Amygdala (tissue), 56 donors: ENCODE data around the gene TSPAN12.

ENCODE experiments used
- DNase-seq, 56 donors: peaks; one replicate each; lab custom pipeline; 2025; lab: John Stamatoyannopoulos, UW

Gene TSPAN12

DNA sequence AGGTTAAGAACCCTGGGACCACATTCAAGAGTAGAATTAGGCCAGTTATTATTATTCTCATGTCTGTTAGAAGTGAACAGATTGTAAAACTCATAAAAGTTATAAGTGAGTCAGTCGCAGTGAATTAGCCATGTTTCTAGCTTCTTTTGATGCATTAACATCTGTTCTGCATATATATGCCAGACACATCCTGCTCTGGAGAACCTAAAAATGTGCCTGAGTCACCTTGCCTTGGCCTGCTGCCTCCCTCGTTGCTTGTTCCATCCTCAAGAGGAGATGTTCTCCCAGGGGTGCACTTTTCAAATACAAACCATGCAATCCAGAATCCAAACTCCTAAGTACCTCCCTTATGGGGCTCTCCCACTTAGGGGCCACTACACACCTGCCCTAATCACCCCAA, 14.8 kb downstream of the TSPAN12 start:
- DNase-seq, result no peak

DNA sequence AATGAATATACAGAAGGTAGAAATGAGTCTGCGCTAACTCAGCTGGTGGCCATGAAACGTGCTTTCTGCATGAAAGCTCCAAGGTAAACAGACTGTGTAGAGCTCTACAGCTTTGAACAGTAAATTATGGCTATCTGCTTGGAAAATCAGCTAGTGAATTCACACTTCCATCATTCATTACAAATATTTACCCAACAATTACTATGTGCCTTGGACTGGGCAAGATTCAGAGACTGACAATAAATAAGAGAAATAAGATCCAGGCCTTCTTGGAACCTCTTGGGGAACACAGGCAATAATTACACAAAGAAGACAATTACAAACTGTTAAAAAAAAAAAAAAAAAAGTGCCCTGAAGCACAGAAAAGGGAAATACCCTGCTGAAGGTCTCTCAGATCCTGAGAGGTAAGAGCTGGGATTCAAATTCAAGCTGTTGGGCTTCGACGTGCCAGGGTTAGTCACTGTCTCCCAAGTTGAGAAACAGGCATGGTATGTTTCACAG, 15.8 kb downstream of the TSPAN12 start:
- DNase-seq, result no peak

DNA sequence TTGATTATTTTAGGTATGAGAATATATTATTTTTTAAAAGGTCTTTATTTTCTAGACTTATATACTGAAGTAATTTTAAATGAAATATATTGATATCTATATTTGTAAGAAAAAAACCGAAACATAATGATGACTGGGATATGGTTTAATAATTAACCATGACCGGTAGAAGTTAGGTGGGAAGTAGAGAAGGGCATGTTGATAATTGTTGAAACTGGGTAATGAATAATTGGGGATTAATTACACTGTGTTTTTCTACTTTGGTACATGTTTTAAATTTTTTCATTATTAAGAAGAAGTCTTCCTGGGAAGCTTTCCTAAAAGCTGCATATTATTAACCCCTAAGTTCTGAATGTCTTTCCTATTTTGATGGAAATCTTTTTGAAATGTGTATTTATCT, 16.3 kb downstream of the TSPAN12 start:
- DNase-seq, result no peak

DNA sequence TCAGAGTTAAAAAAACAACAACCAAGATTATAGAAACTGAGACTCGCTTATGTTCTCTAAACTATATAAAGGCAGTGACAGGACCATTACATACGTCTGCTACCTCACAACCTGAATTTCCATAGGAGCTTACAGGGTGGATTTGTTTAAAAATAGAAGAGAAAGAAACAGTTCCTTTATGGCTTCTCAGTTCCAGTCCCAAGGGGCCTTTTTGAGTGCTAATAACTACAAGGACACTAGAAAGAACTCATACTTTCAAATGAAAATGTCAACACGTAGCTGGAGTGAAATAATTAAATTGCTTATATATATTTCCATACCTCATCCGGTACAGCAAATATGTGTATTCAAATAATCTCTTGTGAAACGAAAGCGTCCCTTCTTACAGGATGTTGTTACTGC, 19.7 kb downstream of the TSPAN12 start:
- no peak for DNase-seq

DNA sequence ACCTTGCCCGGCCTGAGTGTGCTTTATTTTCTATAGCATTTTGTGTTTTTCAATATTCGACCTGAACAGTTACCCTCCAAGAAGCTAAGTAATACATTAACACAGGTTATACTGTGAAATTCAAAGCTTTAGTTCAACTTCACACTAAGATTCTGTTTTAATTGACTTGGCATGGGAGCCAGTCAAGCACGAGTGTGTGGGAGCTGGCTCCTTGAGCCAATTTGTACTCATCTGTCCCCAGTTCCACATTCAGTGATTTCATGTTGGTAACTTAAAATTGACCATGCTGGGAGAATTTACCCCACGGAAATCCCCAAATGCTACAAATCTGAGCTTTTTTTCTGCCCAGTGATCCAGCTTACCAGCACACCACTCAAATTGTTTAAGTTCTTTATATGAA, 20.3 kb downstream of the TSPAN12 start:
- no peak for DNase-seq

DNA sequence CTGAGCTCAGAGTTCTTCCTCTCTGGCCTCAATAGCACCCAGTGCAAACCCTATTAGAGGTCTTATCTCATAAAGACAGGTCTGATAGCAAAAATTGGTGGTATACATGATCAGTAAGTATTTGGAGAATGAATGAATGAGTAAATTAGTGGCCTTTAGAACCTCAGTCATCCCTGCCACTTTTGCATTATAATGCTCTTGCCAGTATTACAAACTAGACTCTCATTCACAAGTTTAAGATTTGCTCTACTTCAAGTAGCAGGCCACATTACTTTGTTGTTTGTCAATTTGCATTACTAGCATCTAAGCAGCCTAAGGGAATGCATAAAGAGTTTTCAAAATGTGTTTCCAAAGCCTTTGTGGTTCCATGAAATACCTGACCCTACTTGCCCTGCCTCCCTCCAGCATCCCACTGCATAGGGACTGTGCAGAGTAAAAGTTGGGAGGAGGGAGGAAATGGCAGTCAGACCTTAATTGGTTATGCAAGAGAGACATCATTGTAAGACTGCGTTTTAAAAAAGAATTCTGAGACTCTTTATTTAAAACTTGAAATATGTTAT, 21.3 kb downstream of the TSPAN12 start:
- DNase-seq, result no peak

DNA sequence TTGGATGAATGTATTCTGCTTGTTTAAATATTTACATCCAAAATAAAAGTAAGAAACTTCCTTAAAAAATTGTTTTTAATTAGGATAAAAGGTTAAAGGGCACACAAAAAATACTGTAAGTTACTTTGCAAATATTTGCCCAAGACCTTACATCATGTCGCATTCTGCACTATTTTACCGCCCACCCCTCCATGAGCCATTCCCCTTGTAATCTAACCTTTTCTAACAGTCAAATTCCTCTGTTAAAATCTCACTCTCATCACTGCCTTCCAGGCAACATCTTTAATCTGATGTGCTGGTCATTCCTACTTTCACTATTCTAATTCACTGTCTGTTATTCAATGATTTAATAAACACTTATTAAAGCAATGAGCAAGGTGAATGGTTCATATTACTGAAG, 23.2 kb downstream of the TSPAN12 start:
- no peak for DNase-seq

DNA sequence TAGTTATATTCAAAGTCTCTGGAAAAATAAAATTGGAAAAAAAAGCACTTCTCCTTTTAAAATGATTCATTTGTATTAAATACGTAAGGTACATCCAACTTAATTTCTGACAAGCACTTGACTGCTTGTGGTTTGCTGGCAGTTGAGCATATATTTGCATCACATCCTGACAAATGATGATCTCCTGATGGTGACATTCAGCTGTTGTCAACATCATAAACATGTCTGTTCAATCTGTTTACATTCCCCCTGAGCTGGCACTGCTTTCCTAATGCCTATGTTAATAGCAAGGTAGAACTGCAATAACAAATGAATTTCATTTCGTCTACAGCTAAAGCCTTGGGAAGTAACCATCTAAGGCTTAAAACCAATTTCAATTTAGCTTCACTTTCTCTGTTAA, 24.4 kb downstream of the TSPAN12 start:
- no peak for DNase-seq

DNA sequence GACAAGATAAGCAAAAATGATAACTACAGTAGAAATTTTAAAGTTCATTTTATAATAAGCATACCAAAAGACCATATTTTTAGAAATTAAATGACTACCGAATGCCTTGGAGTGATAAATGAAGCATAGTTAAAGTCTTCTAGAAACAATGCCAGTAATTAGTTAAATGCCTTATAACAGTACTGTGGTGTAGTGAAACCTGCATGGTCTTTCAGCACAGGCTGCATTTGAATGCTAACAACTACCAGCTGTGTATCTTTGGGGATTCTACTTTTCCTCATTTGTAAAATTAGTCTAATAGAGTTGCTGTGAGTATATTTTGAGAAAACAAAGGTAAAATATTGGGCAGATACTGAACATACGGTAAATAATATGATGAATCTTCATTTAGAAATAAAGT, 25.1 kb downstream of the TSPAN12 start:
- DNase-seq, result no peak

DNA sequence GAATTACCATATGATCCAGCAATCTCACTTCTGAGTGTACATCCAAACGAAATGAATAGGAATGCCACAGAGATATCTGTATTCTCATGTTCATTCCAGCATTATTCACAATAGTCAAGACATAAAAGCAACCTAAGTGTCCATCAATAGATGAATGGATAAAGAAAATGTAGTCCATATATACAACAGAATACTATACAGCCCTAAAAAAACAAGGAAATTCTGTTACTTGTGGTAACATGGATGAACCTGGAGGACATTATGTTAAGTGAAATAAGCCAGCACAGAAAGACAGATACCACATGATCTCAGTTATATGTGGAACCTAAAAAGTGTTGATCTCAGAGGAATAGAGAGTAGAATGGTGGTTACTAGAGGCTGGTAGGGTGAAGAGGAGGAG, 26.7 kb downstream of the TSPAN12 start:
- DNase-seq, result no peak

DNA sequence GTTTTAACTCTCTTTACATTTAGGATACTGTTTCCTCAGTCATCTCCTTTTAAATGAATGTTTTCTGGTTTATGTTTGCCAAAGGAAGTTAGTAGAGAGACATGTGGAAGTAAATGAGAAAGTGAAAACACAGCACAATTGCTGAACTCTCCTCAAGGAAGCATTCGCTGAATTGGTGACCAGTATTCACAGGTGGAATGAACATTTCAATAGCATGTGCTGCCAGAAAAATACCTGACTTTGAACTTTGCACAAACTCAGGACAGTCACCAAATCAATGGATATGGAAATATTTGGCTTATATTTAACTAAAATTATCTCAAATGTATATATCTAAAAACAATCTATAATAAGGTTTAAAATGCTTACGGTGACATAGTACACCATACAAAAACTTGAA, 28.5 kb downstream of the TSPAN12 start:
- no peak for DNase-seq

DNA sequence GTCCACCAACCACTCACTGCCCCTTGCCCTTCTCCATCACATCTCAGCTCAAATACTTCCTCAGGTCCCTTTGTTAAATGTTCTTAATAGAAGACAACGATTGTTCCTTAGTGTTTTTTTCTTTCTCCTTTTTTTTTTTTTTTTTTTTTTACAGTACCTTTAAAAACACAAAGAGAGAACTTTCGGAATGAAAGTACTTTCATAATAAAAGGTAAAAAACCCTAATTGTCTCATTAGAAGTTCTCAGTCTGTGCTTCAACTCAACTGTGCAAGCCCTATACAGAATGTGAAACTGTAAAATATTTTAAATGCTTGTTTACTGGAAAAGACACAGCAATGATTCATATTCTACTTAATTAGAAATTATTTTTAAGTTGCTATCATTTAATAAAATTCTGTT, 29.4 kb downstream of the TSPAN12 start:
- DNase-seq, result no peak

DNA sequence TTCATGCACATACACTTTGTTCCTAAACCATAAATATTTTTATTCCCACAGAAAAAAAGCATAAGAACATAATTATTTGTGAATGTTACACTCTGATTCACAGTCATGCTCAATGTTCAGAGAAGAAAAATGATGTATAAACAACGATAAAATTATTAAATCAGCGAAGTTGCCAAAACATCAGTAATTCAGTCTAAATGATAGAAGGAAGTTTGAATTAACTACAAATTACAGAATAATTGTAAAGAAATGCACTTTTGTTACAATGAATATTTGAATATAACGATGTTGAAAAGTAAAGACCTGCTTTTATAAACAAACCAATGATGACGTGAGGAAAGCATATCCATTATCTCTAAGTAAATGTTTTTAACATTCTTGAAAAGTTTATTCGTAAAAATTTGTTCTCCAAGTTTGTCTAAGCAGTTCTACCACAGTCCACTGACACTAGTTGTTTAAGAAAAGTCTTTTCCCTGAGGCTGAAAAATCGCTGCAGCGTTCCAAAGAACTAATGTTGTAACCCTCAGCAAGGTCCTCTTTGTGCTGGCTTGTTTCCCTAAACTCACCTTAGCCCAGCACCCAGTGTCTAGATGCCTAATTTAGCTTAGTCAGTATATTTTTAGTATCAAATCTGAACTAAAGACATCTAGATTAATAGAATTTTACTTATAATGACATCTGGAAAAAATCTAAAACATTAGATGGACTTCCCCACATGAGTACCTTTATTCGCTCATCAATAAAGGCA, 30.4 kb downstream of the TSPAN12 start:
- no peak for DNase-seq

DNA sequence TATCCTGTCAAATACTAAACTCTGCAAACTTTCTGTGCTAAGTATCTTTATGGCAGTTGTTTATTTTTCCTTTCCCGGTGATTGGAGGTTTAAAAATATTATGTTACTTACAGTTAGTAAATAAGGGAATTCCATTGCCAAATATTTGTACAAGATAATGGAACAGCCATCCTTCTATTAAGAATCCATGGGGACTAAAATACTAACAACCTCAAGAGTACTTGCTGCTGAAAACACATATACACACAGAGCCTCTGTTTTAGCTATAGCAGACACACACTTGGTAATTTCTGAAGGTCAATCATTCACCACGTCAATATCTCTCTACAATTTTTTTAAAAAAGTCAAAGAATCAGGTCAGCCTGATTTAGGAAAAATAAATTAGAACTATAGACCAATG, 32.4 kb downstream of the TSPAN12 start:
- no peak for DNase-seq

DNA sequence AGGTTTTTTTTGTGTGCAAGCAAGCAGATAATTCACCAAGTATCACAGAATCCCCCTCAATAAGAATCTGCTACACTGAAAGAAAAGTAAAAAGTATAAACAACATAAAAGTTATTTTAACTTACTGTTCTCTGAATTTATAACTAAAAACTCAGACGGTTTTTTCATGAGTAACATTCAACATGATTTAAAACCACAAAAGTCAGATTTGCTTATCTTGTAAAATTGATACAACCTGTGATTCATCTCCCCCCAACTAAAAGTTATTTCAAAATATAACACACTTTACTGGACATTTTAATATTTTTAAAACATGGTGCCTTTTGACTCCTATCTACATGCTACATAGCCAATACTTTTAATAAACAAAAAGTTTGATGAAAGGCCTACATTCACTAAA, 32.8 kb downstream of the TSPAN12 start:
- DNase-seq, result no peak

DNA sequence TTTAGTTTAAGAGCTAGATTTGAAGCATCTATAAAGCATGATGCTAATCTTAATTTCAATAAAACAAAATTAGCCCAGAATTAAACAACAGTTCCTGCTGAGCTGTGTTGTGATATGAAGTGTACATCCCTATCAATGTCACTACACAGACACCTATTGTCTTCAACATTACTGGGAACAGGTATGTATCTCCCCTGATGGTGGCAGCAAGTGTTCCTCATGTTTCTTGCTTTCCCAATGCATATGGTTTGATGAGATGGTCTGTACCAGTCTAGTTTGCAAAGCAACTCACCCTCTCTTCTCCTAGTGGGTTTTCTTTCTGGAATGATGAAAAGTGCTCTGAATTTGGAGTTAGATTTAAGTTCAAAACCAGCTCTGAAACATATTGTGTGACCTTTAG, 38.1 kb downstream of the TSPAN12 start:
- no peak for DNase-seq

DNA sequence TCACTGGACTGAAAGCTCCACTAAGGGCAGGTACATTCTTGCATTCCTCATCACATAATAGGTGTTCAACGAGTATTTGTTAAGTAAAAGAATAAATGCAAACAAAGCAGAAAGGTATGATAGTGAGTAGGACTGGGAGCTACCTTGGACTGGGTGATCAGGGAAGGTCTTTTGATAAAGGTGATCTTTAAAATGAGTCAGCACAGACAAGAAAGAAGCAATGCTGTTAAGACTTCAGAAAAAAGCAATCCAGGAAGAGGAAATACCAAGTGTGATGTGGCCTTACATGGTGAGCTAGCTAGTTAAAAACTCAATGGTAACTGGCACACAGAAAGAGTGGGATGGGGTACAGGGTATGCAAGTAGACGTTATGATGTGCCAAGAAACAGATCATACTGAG, 40.1 kb downstream of the TSPAN12 start:
- DNase-seq, result no peak

DNA sequence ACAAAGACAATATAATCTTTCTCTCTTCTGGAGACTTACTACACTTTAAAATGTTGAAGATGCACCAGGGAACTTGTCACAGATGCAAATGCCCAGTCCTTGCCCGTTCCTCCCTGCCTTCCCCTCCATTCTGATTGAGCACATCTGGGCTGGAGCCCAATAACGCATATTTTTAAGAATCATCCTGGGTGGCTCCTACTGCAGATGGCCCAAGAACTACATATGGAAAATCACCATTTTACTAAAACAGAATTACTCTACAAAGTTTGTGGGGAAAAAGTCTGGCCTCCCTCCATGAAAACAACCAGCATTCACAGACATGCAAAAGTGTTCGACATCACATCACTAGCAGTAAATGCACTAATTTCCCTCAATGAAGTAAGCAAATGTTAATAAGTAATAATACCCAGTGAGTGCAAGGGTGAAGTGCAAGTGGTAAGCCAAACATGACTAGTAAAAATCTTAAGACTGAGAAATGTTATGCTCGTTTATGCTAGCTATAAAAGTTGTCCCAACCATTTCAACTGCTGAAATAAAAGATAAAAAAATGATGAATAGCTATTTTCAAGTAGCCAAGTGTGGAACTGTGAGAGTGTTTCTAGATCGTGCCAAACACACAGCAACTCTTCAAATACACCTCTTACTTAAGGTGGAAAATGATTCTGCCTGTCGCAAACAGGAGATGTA, 43.5 kb downstream of the TSPAN12 start:
- no peak for DNase-seq

DNA sequence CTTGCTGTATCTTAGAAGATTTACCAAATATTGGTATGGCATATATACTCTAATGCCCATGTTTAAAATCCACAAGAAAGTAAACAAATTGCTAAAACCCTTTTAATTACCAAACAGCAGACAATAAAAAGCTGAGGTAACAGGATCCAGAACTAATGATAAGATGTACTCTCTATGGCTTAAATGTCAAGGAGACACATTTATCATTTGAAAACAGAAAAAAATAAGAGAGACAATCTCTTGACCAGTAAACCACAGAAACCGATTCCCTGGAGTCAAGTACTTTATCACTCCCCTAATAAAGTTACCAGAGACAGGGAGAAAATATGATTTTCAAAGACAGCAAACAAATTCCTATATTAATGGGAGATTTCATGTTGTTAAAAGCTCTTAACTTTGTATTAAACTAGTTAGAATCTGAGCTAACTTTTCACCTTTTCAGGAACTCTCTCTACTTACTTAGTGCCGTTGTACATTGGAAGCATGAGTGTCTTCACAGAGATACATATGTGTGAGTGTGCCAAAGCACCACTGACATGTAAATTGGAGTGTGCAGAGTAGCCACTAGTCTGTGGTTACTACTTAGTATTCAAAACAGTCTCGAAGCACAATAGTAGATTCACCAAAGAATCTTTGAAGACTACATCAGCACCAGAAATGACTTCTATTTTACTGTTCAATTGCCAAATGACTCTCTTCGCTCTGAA, 44.2 kb downstream of the TSPAN12 start:
- no peak for DNase-seq

DNA sequence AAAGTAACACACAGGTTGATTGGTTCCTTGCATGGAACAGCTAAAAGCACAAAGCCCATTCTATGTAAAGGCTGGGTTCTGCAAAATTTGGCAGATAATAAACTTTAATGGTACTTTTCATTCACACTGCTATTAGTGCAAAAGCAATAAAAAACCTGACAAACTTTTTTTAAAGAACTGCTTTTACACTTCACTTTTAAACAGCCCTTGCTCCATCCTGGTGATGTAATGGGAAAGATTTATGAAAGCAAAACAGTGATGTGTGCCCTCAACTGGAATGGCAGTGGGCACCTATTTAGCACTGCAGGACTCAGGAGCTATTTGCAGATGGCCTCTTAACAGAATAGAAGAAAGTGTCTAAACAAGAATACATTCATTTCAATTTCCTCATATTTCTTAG, 44.9 kb downstream of the TSPAN12 start:
- no peak for DNase-seq

DNA sequence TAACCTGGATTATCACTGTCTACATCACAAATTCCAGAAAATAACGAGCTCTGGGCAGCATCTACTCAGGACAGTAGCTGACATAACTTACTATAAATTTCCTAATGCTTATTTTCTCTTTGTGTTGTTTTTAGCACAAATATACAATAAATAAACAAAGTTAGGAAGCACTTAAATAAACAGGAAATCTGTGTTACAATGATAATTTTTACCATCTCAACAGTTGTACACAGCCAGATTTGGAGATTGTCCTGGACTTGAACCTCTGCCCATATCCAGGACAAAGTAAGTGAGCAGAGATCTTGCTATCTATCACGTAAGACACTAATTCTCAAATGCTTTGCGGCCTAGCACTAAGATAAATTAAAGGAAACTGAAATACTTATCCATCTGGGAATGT, 48.7 kb downstream of the TSPAN12 start:
- DNase-seq, result no peak
